Stimulated activated CD8-positive, alpha-beta memory T cell treated with anti-CD3 and anti-CD28 coated beads, Interleukin-12 subunit alpha, Interleukin-12 subunit beta, amount 100 ng/mL, for 24 hours (primary cell): Measurements from ENCODE around the gene TRMT11.

Source experiments
- DNase-seq: peaks from one replicate; pipeline ENCODE4 v3.0.0-alpha.2; 2020; ENCODE audit errors: extremely low read depth

Gene TRMT11

GRCh38 chr6:126075335-126076071 lies 89.2 kb downstream of the TRMT11 start:
- DNase-seq: no peak

- no peak for DNase-seq
Measured at GRCh38 chr6:126076992-126077664, 90.8 kb downstream of the TRMT11 start.

- DNase-seq: no peak
Measured at GRCh38 chr6:126077810-126078776, 91.8 kb downstream of the TRMT11 start.

DNA sequence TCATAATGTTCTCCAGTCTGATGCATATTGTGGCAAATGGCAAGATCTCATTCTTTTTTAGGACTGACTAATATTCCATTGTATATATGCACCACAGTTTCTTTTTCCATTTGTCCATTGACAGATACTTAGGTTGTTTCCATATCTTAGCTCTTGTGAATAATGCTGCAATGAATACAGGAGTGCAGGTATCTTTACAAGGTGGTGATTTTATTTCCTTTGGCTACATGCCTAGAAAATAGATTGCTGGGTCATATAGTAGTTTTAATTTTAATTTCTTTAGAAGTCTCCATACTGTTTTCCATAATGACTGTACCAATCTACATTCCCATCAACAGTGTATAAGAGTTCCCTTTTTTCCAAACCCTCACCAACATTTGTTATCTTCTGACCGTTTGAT lies 97.5 kb downstream of the TRMT11 start:
- no peak for DNase-seq

GRCh38 chr6:126086560-126086959 lies 100.2 kb downstream of the TRMT11 start:
- no peak for DNase-seq
